GM21619 (cell line): Measurements from ENCODE around the gene DHRS4.
"Not testable (repeated sequence)": the region's sequence is repeated elsewhere in the genome, so short reads cannot be mapped to it uniquely, and the experiment has no call there.

Experiments used
- ATAC-seq: cut with Tn5 transposase; IDR thresholded peaks from one replicate; pipeline ENCODE4 v1.9.1; 2021; ENCODE audit not compliant: unreplicated experiment

The DHRS4 gene

GRCh38 chr14:23981951-23982813 is 28.6 kb downstream of the DHRS4 start:
- not testable (repeated sequence) for ATAC-seq

- ATAC-seq = no peak
These were observed 31.5 kb downstream of the DHRS4 start for GRCh38 chr14:23984891-23985602.

GRCh38 chr14:23988223-23988606 is 34.6 kb downstream of the DHRS4 start:
- peak; percentile 7 for ATAC-seq

GRCh38 chr14:23988607-23989363 is 35.2 kb downstream of the DHRS4 start, which contains the start of gene DHRS4L2:
DHRS4L2 (plus strand) TSS chr14:23988929; CDS start chr14:23988948, 19 bp downstream.
- ATAC-seq = peak; percentile 86

- not testable (repeated sequence) for ATAC-seq
These were observed 36.3 kb downstream of the DHRS4 start for GRCh38 chr14:23989734-23990445.

GRCh38 chr14:23990961-23991360 is 37.4 kb downstream of the DHRS4 start:
- not testable (repeated sequence) for ATAC-seq

GRCh38 chr14:23993042-23993441 is 39.5 kb downstream of the DHRS4 start:
- not testable (repeated sequence) for ATAC-seq

GRCh38 chr14:23996009-23996408 is 42.4 kb downstream of the DHRS4 start:
- ATAC-seq = not testable (repeated sequence)

- ATAC-seq = not testable (repeated sequence)
These were observed 43.3 kb downstream of the DHRS4 start for GRCh38 chr14:23996825-23997224.

- ATAC-seq = not testable (repeated sequence)
These were observed 46.1 kb downstream of the DHRS4 start for GRCh38 chr14:23999640-24000039.

- ATAC-seq = not testable (repeated sequence)
These were observed 47.5 kb downstream of the DHRS4 start for GRCh38 chr14:24001078-24001477.

GRCh38 chr14:24001679-24002078 is 48.1 kb downstream of the DHRS4 start:
- ATAC-seq = not testable (repeated sequence)

- ATAC-seq = peak; percentile 19
These were observed 52.9 kb downstream of the DHRS4 start for GRCh38 chr14:24006471-24006816.

GRCh38 chr14:24006817-24007652 is 53.5 kb downstream of the DHRS4 start:
- ATAC-seq = peak; percentile 80

GRCh38 chr14:24011051-24011450 is 57.5 kb downstream of the DHRS4 start:
- no peak for ATAC-seq

GRCh38 chr14:24012726-24013273 is 59.2 kb downstream of the DHRS4 start:
- not testable (repeated sequence) for ATAC-seq

- ATAC-seq = no peak
These were observed 60.3 kb downstream of the DHRS4 start for GRCh38 chr14:24013654-24014514.

- ATAC-seq = not testable (repeated sequence)
These were observed 62.2 kb downstream of the DHRS4 start for GRCh38 chr14:24015745-24016144.
